ENCODE results near the gene POU4F3. TPM values are rescaled to one million over a fixed set of nuclear protein-coding genes. Genes with fewer than 3 reads are reported as not detected.

The POU4F3 gene
- total RNA-seq, 4 donors from 2014 or later: not detected

- Histone ChIP-seq H3K27me3 (peaks cover 10% of the 10 kb centered on the region), H3K27ac (no peak overlapping the region), H3K4me3 (no peak overlapping the region), H3K9me3 (no peaks in the 10 kb centered on the region), H3K36me3 (no peaks in the 10 kb centered on the region), H3K4me1 (no peaks in the 10 kb centered on the region)
- TF ChIP-seq EP300 (IDR thresholded peaks at IDR 0.05): no peak
- WGBS, 2 donors (ENCODE audit: low coverage in 1 of 2): 17 to 30% methylated on average over 1 to 2 of the region's 2 CpGs
- no peak for ATAC-seq
Observed at GRCh38 chr5:146365618-146366017, 27.0 kb downstream of the POU4F3 start.

- no peak overlapping the region for H3K4me3 ChIP-seq
- TF ChIP-seq CTCF (IDR thresholded peaks at IDR 0.05) (no peak), EP300 (IDR thresholded peaks at IDR 0.05) (no peak), POLR2AphosphoS5 (IDR thresholded peaks at IDR 0.05) (no peak), POLR2A (IDR thresholded peaks at IDR 0.05) (no peak)
- 50 to 100% methylated on average over 1 of the region's 1 CpG for WGBS, 2 donors (ENCODE audit: low coverage in 1 of 2)
- no peaks in the 10 kb centered on the region for H3K9me3 ChIP-seq
- no peaks in the 10 kb centered on the region for H3K4me1 ChIP-seq
- H3K27me3 ChIP-seq: no peaks in the 10 kb centered on the region
- no peak for ATAC-seq
- no peak overlapping the region for H3K27ac ChIP-seq
- no peaks in the 10 kb centered on the region for H3K36me3 ChIP-seq
Observed at GRCh38 chr5:146366904-146367303, 28.3 kb downstream of the POU4F3 start.

GRCh38 chr5:146368137-146368536 is 29.5 kb downstream of the POU4F3 start:
- Histone ChIP-seq H3K4me3 (no peak overlapping the region), H3K4me1 (no peaks in the 10 kb centered on the region), H3K27me3 (no peaks in the 10 kb centered on the region), H3K36me3 (no peaks in the 10 kb centered on the region), H3K27ac (no peak overlapping the region), H3K9me3 (no peaks in the 10 kb centered on the region)
- ATAC-seq: no peak
- TF ChIP-seq POLR2AphosphoS5 (IDR thresholded peaks at IDR 0.05) (no peak), POLR2A (IDR thresholded peaks at IDR 0.05) (no peak), CTCF (IDR thresholded peaks at IDR 0.05) (no peak), EP300 (IDR thresholded peaks at IDR 0.05) (no peak)
- WGBS, 2 donors (ENCODE audit: low coverage in 1 of 2): 30 to 60% methylated on average over 1 of the region's 2 CpGs

DNA sequence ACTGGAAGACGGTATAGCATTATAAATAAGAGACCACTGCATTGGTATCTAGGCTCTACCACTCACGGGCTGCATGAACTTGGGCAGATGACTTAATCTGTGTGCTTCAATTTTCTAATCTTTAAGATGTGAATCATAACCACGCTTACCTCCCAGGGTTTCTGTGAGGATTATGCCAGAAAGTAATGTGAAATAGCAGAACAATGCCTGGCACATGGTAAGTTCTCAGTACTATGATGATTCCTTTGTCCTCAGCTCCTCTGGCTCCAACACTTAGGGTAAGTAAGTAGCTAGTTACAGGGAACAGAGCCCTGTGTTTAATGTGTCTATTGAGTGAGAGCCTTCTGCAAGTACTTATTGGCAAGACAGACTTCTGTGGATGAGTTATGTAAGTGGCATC is 31.1 kb downstream of the POU4F3 start:
- no peaks in the 10 kb centered on the region for H3K36me3 ChIP-seq
- TF ChIP-seq EP300 (IDR thresholded peaks at IDR 0.05): no peak
- H3K4me1 ChIP-seq: no peaks in the 10 kb centered on the region
- H3K9me3 ChIP-seq: no peaks in the 10 kb centered on the region
- no peak for ATAC-seq
- H3K4me3 ChIP-seq: no peak overlapping the region
- no peak overlapping the region for H3K27ac ChIP-seq
- H3K27me3 ChIP-seq: no peaks in the 10 kb centered on the region
- 89 to 93% methylated on average over 2 to 3 of the region's 3 CpGs for WGBS, 2 donors (ENCODE audit: low coverage in 1 of 2)

GRCh38 chr5:146376821-146377220 is 38.2 kb downstream of the POU4F3 start:
- ATAC-seq: no peak
- Histone ChIP-seq H3K36me3 (no peaks in the 10 kb centered on the region), H3K4me1 (no peaks in the 10 kb centered on the region), H3K4me3 (no peak overlapping the region), H3K27ac (no peak overlapping the region), H3K27me3 (peaks cover 20% of the 10 kb centered on the region), H3K9me3 (peaks cover 0 to 6% (median 0%) of the 10 kb centered on the region in 3 donors)
- TF ChIP-seq POLR2AphosphoS5 (IDR thresholded peaks at IDR 0.05) (no peak), CTCF (IDR thresholded peaks at IDR 0.05) (no peak), EP300 (IDR thresholded peaks at IDR 0.05) (no peak), POLR2A (IDR thresholded peaks at IDR 0.05) (no peak)
- 77% methylated on average over 1 of the region's 2 CpGs; no CpG with 5 or more reads in 1 of the 2 donors for WGBS, 2 donors (ENCODE audit: low coverage in 1 of 2)

GRCh38 chr5:146378986-146379385 is 40.3 kb downstream of the POU4F3 start:
- H3K4me3 ChIP-seq: no peak overlapping the region
- no peak for TF ChIP-seq CTCF (IDR thresholded peaks at IDR 0.05)
- TF ChIP-seq POLR2A (IDR thresholded peaks at IDR 0.05): no peak
- TF ChIP-seq POLR2AphosphoS5 (IDR thresholded peaks at IDR 0.05): no peak
- TF ChIP-seq EP300 (IDR thresholded peaks at IDR 0.05): no peak
- H3K9me3 ChIP-seq: peaks cover 0 to 6% (median 0%) of the 10 kb centered on the region in 3 donors
- 22 to 70% methylated on average over 2 to 9 of the region's 25 CpGs for WGBS, 2 donors (ENCODE audit: low coverage in 1 of 2)
- no peak overlapping the region for H3K27ac ChIP-seq
- peaks cover 20% of the 10 kb centered on the region for H3K27me3 ChIP-seq
- H3K36me3 ChIP-seq: no peaks in the 10 kb centered on the region
- ATAC-seq: no peak
- H3K4me1 ChIP-seq: no peaks in the 10 kb centered on the region
